Limb (tissue), 2 donors: ENCODE results near the gene NXF3.
"Not testable (repeated sequence)": the region's sequence is repeated elsewhere in the genome, so short reads cannot be mapped to it uniquely, and the experiment has no call there.

Source experiments
- DNase-seq, 2 donors: peaks; one replicate each; pipeline ENCODE4 v3.0.0-alpha.2; 2016; ENCODE audit errors: extremely low spot score in 2 of 2

The NXF3 gene

DNA sequence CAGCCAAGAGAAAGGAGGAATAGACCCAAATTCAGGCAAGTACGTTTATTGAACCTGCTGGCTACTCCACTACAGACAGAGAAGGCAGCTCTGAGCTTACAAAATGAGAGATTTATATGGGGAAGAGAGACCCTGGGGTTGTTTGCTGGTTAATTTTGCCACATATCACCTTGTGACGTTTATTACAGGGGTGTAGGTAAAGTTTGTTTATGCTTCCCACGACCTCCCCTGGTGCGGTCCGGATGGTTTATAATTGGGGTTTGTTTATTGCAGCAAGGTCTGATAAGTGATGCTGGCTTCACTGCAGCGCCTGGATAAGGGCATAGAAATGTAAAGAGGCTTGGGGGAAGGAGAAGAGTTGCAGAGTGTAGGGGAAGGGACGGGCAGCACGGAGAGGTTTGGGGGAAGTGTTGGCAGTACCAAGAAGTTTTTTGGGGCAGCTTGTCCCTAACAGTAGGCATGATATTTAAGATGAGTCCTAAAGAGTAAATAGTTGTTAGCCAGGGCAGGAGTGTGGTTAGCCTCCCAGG lies 41.6 kb downstream of the NXF3 start:
- no peak for DNase-seq

DNA sequence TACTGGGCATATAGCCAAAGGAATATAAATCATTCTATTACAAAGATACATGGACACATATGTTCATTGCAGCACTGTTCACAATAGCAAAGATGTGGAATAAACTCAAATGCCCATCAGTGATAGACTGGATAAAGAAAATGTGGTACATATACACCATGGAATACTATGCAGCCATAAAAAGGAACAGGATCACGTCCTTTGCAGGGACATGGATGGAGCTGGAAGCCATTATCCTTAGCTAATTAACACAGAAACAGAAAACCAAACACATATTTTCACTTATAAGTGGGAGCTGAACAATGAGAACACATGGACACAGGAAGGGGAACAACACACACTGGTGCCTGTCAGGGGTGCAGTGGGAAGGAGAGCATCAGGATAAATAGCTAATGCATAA lies 59.6 kb downstream of the NXF3 start:
- not testable (repeated sequence) for DNase-seq
